K562 (cell line): ENCODE measurements around the gene NOTCH1. TPM values are rescaled to one million over a fixed set of nuclear protein-coding genes. Genes with fewer than 3 reads are reported as not detected.

Source experiments
- E2F1 ChIP-seq: sonication (generic); formaldehyde crosslinking; IDR thresholded peaks from 2 replicates; pipeline ENCODE4 v1.8.1; 2023; ENCODE audit warnings: mild to moderate bottlenecking, missing genetic modification reagents, moderate library complexity
- EGR1 ChIP-seq: fragments of 450-650 bp; conservative IDR thresholded peaks from 2 replicates; pipeline ENCODE4 v1.6.1; 2017; ENCODE audit warnings: mild to moderate bottlenecking
- ESRRA ChIP-seq: fragments of 450-650 bp; IDR thresholded peaks from 2 replicates; pipeline ENCODE4 v1.6.1; 2014; ENCODE audit warnings: low read depth, mild to moderate bottlenecking, moderate library complexity, borderline replicate concordance
- FIP1L1 ChIP-seq: fragments of 200-400 bp; formaldehyde crosslinking; IDR thresholded peaks from 2 replicates; pipeline ENCODE4 v1.6.1; 2018; ENCODE audit warnings: mild to moderate bottlenecking, low read depth, low read length; ENCODE audit not compliant: poor library complexity, severe bottlenecking
- HDAC8 ChIP-seq: fragments of 450-650 bp; IDR thresholded peaks from 2 replicates; pipeline ENCODE4 v1.6.1; 2016; ENCODE audit warnings: mild to moderate bottlenecking, missing genetic modification characterization, moderate library complexity, missing compliant biosample characterization
- KLF10 ChIP-seq: fragments of 250-450 bp; sonication (Bioruptor Pico); IDR thresholded peaks from 2 replicates; pipeline ENCODE4 v1.6.1; 2021; ENCODE audit warnings: matching md5 sums
- MLX ChIP-seq, 2 experiments: fragments of 450-650 bp in 1 of 2; sonication (generic) in 1 of 2; formaldehyde crosslinking; conservative IDR thresholded peaks; 2 replicates each; pipeline versions ENCODE4 v1.4.0 to v1.8.1; 2020 to 2022; ENCODE audit warnings: mild to moderate bottlenecking in 1 of 2, missing genetic modification reagents in 1 of 2
- MTF1 ChIP-seq: fragments of 250-450 bp; sonication (Bioruptor Pico); IDR thresholded peaks from 2 replicates; pipeline ENCODE4 v1.9.0; 2021; ENCODE audit warnings: moderate library complexity, mild to moderate bottlenecking, inconsistent platforms, borderline replicate concordance
- PTBP1 ChIP-seq: fragments of 200-400 bp; formaldehyde crosslinking; IDR thresholded peaks from 2 replicates; pipeline ENCODE4 v1.6.1; 2017; ENCODE audit warnings: low read depth, low read length
- RBBP5 ChIP-seq: fragments of 200-600 bp; sonication (generic); IDR thresholded peaks from 2 replicates; pipeline ENCODE4 v1.6.1; 2012; ENCODE audit warnings: borderline replicate concordance, mild to moderate bottlenecking, low read length, control low read depth, inconsistent platforms; ENCODE audit not compliant: insufficient read depth, poor library complexity, severe bottlenecking
- RBM14 ChIP-seq: fragments of 200-400 bp; formaldehyde crosslinking; IDR thresholded peaks from 2 replicates; pipeline ENCODE4 v1.6.1; 2018; ENCODE audit warnings: low read depth, mild to moderate bottlenecking, low read length, moderate library complexity, borderline replicate concordance; ENCODE audit not compliant: insufficient read depth
- SRSF7 ChIP-seq: fragments of 200-400 bp; formaldehyde crosslinking; optimal IDR thresholded peaks from 2 replicates; pipeline ENCODE3; 2017; ENCODE audit warnings: mild to moderate bottlenecking, low read depth, low read length
- TAF7 ChIP-seq: fragments of 450-650 bp; IDR thresholded peaks from 2 replicates; pipeline ENCODE4 v1.6.1; 2016; ENCODE audit warnings: missing genetic modification characterization, missing compliant biosample characterization
- ZBTB7A ChIP-seq: IDR thresholded peaks from 2 replicates; pipeline ENCODE4 v1.6.1; 2011; ENCODE audit warnings: low read depth, mild to moderate bottlenecking, low read length, moderate library complexity, borderline replicate concordance; ENCODE audit not compliant: control insufficient read depth
- ZNF274 ChIP-seq: IDR thresholded peaks from 2 replicates; pipeline ENCODE4 v1.6.1; 2011; ENCODE audit warnings: low read depth, mild to moderate bottlenecking, low read length, moderate library complexity, borderline replicate concordance
- ZNF707 ChIP-seq: fragments of 250-450 bp; sonication (Bioruptor Pico); conservative IDR thresholded peaks from 2 replicates; pipeline ENCODE4 v1.8.0; 2022; ENCODE audit warnings: inconsistent platforms, mild to moderate bottlenecking, moderate library complexity
- ZSCAN29 ChIP-seq: fragments of 450-650 bp; IDR thresholded peaks from 2 replicates; pipeline ENCODE4 v1.6.1; 2017
- polyA plus RNA-seq, 8 experiments: library from polyadenylated mRNA; depleted of rRNA in 4 of 8; stranded (reverse) in 5 of 8; unstranded in 3 of 8; fragments of >200 nt; fragmentation: Nextera tagmentation in 2 of 8; fragmentation: Illumina TruSeq in 1 of 8; extraction: Ambion mirVana in 2 of 8; extraction: Trizol in 1 of 8; gene quantifications; 2 replicates each; pipeline versions ENCODE4 v1.2.1 to v1.2.3, GENCODE V29; 2011 to 2014; ENCODE audit warnings: inconsistent platforms in 1 of 8, missing spikeins in 1 of 8
- total RNA-seq, 7 experiments: library from RNA; depleted of rRNA in 6 of 7; stranded (reverse); fragments of >200 nt in 6 of 7; fragmentation: Illumina TruSeq in 2 of 7; extraction: Trizol in 2 of 7; gene quantifications; 2 replicates each; pipeline versions ENCODE4 v1.2.1 to v1.2.3, GENCODE V29; 2011 to 2021; ENCODE audit warnings: low replicate concordance in 1 of 7
- TF ChIP-seq, protein P1 (sequence below): fragments of 450-650 bp; conservative IDR thresholded peaks from 2 replicates; pipeline ENCODE4 v1.6.1; 2016; ENCODE audit warnings: missing genetic modification characterization, low read depth, mild to moderate bottlenecking, control low read depth, missing compliant biosample characterization

The NOTCH1 gene
- total and polyA plus RNA-seq, 9 of the 15 experiments (the other 6 are each of a cell fraction or from before 2014, with no cell fraction given) = 0.03 to 31.4 (median 2.3) TPM

DNA sequence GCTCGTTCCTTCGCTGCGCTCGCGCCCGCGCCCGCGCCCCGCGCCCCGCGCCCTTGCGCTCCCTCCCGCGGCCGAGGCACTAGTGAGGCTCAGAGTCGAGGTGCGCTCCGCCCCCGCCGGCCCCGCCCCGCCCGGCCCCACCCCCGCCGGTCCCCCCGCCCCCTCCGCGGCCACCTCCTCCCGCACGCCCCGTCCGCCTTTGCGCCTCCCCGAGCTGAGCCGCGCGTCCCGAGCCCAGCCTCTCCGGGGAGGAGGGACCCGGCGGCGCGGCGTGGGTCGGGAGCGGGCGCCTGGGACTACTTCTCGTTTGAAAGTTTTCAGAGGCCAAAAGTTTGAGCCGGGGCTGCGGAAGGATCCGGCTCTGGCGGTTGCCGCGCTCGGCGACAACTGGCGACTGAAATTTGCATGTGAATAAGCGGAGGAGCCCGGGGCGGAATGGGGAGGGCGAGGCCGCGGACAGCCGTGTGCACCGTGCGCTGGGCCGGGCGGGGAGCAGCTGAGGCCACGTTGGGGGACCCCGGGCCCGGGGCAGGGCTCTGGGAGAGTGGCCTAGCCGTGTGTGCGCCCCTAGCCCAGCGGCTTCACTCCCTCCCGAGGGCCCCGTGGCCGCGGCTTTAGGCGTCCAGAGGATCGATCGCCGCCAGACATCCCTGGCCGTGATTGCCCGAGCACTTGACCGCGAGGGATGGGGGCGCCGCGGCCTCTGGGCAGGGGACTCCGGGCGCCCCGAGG lies at the start of gene NOTCH1 (continued):
- TF ChIP-seq, protein P1, sequence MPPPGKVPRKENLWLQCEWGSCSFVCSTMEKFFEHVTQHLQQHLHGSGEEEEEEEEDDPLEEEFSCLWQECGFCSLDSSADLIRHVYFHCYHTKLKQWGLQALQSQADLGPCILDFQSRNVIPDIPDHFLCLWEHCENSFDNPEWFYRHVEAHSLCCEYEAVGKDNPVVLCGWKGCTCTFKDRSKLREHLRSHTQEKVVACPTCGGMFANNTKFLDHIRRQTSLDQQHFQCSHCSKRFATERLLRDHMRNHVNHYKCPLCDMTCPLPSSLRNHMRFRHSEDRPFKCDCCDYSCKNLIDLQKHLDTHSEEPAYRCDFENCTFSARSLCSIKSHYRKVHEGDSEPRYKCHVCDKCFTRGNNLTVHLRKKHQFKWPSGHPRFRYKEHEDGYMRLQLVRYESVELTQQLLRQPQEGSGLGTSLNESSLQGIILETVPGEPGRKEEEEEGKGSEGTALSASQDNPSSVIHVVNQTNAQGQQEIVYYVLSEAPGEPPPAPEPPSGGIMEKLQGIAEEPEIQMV (tag) = no peak
- TF ChIP-seq ZSCAN29 (no peak), FIP1L1 (no peak), ESRRA (0 out of 2 replicates have a peak, but pooled peaks have one; percentile 21), E2F1 (CRISPR knock-in tag) (no peak; the same call in 1 of the 2 replicates), SRSF7 (no peak), HDAC8 (no peak), MTF1 (CRISPR knock-in tag) (no peak), ZNF707 (CRISPR knock-in tag) (no peak), RBBP5 (no peak), MLX (CRISPR knock-in tag; conservative IDR thresholded peaks at IDR 0.05) (no peak), TAF7 (tag) (no peak), EGR1 (peak; percentile 56), ZBTB7A (peak; percentile 25; the same call in 1 of the 2 replicates), ZNF274 (no peak), KLF10 (CRISPR knock-in tag) (no peak), RBM14 (no peak), PTBP1 (no peak)
